Activated naive CD4-positive, alpha-beta T cell (primary cell): ENCODE measurements around the gene EEFSEC.
A peak's percentile ranks its signal among the peaks of the same experiment; 100 is the strongest.

Source experiments
- DNase-seq, 4 experiments: peaks; one replicate each; lab custom pipeline; 2025; lab: John Stamatoyannopoulos, UW

The EEFSEC gene

DNA sequence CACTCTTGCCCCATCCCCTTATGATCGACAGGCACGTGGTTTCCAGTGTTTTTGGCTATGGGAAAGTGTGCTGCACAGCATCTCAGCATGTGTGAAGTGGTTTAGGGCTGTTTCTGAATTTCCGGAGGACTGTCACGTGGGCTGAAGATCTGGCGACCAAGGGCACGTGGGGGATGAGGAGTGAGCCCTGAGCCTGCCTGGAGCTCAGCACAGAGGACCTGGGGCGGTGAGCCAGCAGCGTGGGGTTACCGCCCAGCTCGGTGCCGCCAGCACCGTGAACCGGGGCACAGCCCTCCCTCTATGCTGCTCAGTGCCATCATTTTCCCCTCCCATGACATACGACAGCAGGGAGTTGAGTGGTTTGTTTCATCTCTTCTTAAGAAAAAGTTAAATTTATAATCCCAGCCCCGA, 163.2 kb downstream of the EEFSEC start:
- peak in 2 of 4 experiments; percentile 32 to 68 for DNase-seq

DNA sequence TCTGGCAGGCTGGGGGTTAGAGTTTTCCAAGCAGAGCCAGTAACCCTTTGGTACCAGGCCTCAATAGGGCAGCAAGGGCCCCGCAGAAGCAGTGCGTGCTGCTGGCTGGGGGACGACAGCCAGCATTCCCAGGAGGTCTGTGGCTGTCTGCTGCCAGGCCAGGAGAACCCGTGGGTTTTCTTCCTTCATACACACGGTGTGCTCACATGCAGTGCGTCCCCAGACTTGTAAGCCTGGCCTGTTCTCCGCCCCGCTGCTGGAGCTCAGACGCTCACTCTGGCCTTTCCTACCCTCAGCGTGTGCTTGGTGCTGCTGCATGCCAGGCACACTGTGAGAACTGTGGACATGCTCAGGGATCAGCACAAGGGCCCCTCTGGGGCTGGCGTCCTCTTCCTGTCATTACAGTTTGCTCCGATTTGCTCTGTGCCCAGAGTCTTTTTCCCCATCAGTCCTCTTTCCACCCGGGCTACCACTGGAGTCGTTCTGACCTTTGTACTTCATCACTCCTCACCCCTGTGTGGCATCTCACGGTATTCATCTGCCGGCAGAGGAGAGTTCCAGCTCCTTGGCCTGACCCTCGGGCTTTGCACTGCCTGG, 163.9 kb downstream of the EEFSEC start:
- DNase-seq: no peak

DNA sequence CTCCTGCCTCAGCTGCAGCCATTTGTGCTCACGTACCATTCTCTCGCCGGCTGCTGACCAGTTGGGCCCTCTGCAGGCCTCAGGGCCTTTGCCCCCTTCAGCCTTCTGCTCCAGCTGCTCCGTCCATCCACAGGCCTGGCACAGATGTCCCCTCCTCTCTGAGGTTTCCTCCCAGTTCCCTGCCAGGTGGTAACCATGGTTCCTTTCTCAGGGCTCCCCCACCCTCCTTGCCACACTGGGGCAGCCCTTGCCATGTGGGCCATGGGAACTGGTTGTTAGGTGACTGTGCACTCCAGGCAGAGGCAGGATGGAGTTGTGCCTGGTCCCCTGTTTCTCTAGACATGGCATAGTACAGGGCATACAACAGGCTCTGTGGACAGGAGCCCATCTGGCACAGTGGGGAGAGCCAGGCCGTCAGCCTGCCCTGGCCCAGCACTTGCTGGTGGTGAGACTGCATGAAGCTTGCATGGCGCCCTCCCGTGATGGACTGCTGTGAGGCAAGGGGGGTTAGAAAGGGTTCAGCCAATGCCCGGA, 164.5 kb downstream of the EEFSEC start:
- no peak for DNase-seq

DNA sequence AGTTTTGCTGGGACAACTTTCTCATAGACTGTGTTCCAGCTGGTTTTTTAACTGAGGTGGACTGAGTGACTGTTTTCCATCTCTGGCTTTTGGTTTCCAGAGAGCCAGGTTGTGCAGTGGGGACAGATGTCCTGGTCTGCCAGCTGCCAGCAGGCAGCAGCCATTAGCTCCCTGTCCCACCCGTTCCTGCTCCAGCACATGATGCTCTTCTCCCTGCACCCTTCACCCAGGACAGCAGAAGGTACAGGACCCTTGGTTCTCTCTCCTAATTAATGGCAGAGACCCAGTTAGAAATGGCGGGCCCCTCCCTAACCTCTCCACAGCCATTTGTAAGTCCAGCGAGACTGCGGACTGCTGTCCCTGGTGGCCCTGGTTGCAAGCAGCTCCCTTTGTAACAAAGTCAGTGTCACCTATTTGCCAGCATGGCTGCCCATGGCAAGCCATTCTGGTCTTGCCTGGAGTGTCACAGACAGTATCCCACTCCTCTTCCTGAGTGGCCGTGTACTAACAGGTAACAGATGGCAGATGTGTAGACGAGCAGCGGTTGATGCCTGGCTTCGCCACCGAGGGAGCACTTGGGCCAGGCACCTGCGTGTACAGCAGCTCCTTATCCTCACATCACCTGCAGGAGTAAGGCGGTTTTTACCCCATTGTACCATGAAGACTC, 165.1 kb downstream of the EEFSEC start:
- no peak for DNase-seq

DNA sequence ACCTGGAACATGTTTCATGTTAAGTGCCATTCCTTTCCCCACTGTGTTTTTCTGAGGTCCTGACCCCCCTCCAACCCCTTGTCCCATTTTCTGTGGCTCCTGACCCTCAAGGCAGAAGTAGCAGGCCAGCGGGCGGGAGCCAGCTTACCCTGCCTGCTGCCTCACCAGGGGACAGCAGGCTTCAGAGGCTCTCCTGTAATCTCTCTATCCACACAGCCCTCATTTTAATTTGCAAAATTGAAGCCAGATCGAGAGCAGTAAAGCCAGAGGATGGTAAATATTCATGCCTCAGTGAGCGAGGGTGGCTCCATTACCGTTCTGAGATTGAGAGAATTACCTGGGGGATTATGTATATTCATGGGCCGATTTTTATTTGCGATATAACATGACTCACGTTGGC, 165.8 kb downstream of the EEFSEC start:
- DNase-seq: no peak

DNA sequence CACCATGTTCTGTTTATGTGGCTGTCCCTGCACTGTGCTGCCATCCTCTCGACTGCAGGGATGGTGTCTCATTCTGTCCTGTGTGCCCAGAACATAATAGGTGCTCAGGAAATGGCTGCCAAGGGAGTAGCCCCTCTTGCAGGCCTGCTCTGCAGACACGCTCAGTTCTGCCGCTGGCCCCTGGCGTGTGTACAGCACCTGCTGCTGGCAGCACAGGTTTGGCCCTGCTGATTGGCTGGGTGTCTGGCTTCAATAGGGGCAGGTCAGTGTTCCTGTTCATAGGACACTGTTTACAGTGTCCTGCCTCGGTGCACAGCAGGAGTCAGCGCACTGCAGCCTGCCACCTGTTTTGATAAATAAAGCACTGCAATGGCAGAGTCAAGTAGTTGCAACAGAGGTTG, 166.5 kb downstream of the EEFSEC start:
- no peak for DNase-seq

DNA sequence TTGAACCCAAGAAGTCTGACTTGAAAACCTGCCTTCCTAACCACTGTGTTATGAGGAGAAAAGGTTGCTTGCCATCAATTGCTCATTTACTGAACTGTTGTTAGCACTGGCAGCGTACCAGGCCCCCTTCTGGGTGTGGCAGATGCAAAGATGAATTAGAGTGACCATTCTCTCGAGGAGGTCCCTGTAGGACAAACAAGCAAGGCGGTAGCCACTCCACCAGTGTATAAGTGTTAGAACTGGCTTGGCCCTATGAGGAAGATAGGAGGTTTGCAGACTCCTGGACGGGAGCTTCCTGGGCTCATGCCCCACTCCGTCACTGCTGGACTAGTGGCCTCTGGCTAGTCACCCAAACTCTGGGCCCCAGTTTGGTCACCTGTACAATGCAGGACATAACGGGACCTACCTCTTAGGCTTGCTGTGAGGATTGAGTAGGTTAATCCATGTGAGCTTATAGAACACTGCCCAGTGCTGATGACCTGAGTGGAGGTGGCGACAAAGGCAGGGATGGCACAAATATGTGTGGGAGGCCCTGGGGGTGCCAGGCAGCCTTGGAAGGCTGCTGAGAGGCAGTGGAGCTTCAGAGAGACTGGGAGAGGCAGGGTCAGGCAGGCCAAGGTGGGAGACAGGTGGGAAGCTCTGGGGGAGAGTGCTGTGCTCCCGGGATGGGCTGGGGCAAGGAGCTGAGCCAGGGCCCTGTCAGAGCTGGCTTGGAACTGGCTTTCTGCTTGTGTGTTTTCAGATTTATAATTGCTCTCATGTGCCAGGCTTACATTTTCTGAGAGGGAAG, 167.5 kb downstream of the EEFSEC start:
- no peak for DNase-seq

DNA sequence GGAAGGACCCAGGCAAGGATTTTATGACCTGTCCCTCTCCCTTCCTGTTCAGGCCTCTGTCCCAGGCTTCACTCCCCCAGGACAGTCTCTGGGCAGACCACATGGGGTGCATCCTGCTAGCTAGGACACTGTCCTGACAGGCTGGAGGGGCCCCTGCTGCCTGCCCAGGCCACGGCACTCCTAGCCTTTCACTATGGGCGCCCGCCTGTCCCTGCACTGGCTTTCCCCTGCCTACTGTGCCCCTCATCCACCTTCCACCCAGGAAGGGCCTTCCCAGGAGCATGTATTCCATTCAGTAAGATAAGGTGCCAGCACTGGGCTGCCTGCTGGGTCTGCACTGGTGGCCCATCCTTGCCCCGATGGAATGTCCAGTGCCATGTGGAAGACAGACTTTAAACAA, 168.1 kb downstream of the EEFSEC start:
- DNase-seq: no peak

DNA sequence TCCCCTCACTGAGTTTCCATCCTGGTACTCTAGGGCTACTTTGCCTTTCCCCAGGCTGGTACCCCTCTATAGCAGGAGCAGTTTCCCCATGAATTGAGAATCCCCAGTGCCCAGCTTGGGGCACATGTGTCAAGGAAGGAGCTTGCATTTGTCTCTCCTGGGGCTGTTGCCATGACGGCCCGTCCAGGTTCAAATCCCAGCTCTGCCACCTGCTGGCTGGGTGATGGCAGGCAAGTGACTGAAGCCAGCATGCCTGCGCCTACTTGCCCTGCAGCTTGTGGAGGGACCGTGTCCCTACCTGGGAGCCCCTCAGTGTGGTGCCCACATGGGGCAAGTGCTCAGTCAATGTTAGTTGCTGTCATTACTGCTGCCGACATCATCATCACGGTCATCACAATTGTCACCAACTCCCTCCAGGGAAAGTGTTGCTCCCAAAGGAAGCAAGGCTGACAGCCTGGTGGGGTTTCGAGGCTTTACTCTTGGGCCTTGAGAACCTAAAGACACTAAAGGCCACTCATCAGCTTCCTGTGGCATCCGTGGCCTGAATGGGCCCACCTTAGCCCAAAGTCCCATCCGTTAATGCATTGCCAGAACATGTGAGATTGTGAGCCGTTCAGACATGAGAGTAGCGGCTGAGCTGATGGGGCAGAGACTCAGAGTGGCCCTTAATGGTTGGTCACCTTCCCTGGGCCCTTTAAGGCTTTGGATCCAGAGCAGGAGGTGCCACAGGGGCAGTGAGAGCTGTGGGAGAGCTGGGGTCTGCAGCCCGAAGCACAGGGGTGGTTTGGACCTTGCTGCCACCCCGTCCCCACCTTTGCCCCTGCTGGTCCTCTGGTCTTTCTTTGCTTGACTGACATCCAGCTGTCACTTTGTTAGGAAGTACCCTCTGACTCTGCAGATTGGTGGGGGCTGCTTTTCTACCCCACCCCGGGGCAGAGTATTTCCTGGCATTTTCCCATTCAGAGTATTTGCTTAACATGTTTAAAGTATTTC, 169.0 kb downstream of the EEFSEC start:
- DNase-seq: peak in 3 of 4 experiments; percentile 4 to 64 (median 25)

DNA sequence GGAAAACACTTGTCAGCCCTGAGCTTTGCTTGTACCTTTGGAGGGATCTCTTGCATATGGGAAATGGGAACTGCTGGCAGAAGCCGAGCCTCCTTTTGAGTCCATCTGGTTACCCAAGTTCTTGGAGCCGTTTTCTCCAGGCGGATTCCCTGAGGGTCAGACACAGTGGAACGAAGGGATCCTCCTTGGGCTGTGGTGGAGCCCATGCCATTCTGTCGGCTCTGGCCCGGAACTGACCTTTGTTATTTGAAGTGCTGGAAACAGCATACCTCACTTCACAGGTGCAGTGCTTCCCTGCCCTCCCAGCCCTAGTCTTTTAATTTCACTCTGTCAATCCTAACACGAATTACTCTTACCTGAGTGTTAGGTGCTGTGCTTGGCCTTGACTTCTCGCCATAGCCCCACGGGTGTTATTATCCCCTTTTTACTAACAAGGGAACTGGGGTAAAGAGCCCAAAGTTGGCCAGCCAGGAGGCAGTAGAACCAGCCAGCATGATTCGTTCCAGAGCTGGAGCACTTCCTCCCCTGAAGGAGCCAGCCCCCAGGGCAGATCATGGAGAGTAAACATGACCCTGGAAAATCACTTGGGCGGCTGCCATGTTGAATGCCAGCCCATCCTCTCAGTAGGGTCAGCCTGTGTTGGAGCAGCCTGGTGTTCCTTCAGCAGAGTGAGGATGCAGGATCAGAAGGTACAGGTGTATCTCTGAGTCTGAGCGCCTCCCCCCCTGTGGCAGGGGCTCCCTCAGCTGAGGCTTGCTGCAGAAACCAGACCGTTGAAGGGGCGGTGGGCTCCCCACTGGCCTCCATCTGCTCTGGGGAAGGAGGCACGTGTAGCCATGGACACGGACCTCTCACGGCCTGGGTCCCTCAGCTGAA, 170.2 kb downstream of the EEFSEC start:
- DNase-seq: no peak

DNA sequence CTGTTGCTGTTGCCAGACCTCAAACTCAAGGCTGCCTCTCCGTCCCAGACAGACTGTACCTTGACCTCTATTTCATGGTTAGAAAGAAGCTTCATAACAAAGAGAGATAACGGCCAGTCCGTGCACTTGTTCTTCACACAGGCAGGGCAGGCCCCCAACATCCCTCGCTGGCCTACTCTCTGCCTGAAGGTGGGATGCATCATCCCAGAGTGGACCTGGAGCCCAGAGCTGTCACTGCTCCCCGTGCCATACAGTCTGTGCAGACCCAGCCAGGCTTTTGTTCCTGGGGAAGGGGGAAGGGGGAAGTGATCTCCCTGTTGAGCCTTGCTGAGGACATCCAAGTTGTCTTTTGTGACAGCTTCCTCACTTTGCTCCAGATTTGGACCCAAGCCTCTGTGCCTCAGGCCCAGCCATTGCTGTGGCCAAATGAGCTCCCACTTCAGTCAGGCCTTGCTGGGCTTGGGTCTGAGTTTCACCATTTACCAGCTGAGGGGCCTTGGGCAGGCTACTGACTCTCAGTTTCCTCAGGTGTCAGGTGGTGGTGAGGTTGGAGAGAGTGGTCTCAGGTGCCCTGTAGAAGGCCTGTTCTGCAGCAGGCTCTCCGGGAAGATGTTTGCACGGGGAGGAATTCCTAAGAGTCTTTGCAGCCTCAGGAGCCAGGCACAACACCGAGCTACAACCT, 171.8 kb downstream of the EEFSEC start:
- no peak for DNase-seq

DNA sequence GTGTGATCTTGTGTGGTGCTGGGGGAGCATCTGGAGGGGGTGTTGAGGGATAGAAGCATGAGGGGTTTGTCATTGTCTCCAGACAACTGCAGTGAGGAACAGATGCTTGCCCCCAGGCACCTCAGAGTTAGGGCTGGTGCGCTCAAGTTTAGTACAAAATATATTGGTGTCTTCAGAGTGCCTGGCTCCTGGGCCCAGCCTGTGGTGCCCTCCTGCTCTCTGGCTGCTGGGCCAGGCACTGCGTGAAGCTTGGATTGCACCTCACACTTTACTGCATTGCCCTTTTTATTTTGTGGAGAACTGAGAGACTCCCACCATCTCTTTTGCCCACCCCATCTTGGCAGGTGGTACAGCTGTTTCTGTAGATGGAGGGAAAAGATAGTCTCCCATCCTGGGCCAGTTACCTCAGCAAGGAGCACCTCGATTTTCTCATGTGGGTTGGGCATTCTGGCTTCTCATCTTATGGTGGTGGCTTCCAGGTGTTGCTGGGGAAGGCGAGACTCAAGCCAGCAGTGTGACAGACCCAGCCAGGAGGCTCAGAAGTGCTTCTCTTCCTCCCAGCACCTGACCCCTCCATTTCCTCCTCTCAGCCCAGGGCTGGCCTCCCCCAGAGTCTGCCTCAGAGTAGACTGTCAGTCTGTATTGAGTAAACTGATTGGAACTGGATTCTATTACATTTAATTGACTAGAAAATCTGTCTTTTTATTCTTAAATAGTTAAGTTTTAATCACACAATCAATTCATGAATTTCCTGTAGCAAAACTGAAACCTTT, 173.0 kb downstream of the EEFSEC start:
- DNase-seq: no peak

DNA sequence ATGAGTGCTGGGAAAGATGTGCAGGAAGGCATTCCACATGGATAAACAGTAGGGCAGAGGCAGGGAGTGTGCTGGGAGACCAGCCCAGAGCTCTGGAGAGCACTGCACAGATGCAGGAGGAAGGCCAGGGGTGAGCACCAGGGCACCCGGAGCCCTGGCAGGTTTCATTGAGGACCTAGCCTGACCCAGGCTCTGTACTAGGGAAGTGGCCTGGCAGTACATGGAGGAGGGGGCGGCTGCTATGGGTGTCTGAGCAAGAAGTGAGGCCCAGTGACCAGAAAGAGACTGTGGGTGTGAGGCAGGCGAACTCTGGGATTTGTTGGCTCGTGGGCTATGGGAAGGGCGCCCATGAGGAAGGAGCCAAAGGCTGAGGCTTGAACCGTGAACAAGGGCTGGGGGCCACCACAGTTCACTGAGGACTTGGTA, 174.3 kb downstream of the EEFSEC start:
- no peak for DNase-seq

DNA sequence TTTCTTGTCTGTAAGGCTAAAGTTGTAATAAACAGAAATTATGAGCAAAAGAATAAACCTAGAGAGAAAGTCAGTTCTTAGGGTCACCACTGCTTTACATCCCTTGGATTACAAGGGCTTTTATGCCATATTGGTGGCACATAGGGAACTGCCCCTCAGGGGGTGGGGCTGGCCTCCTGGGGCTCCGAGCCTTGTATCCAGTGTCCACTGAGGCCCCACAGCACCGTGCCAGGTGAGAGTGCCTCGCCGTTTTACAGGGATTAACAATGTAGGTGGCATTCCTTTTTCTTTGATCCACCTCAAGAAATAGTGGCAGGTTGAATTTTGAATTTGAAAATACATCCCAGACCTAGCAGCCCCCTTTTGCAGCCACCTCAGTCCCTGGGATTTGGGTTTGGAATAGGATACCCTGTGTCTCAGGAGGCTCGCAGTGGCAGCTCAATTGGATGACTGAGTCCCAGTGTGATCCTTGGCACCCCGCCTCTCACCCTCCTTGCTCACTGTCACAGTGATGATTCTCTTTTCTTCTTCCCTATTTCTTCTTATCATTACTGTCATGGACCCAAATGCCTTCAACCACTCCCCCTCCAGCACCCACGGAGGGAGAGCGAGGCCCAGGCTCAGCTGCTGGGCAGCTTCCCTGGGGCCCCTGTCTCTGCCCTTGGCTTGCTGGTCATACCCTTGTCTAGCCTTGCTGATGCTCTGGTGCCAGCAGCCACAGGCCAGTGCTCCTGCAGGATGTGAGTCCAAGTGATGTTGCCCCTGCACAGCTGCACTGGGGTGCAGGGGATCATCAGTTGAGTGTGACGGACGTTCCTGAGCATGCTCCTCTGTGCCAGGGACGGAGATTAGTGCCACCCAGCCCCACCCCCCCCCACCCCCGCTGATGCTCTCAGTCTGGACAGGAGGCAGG, 175.5 kb downstream of the EEFSEC start:
- no peak for DNase-seq

DNA sequence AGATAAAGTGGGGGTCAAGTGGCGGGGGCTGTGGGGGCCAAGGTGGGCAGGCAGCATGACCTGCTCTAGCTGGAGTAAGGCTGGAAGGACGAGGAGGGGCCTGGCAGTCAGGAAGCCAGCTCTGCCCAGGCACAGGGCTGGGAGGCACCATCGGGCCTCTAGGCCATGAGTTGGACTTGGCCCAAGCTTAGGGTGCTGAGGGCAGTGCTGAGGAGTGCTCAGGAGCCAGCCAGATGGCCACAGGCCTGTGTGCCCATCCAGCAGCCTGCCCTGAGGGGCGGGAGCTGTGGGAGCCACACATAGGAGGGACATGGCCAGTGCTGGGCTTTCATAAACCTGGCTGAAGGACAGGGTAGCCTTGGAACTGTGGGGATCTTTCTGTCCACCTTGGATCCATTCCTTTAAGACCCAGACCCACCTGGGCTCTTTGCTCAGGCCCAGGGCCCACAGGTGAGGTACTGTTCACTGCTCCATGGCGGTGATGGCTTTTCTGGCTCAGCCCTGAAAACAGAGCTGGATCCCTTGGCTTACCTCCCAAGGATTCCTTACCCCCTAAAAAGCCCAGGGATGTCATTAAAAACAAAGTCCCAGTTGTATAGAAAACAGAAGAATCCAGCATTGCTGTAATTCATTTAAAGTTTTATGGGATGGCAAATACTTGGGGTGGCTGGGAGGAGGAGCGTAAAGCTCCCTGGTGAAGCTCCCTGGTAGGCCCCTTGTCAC, 176.4 kb downstream of the EEFSEC start:
- no peak for DNase-seq

DNA sequence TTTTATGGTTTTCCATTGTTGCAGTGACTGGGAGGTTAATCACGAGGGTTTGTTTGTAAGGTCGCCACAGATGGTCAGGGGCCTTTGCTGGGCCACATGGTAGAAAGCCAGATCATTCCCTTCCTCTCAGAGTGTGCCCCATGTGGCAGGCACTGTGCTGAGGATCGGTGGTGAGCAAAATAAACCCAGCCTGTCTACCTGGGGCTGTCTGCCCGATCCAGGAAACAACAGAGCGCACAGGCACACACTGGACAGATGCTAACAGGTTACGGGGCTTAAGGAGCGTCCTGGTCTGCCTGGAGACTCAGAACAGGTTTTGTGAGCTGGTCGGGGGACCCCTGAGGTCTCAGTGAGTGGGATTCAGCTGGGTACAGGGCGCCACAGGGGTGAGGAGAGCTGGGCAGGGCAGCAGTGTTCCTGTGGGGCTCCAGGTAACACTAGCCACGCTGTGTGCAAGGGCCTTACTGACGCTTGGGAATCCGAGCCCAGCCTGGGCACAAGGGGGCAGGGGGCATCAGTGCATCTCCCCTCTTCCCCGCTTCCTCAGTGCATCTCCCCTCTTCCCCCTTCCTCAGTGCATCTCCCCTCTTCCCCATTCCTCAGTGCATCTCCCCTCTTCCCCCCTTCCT, 177.0 kb downstream of the EEFSEC start:
- no peak for DNase-seq

DNA sequence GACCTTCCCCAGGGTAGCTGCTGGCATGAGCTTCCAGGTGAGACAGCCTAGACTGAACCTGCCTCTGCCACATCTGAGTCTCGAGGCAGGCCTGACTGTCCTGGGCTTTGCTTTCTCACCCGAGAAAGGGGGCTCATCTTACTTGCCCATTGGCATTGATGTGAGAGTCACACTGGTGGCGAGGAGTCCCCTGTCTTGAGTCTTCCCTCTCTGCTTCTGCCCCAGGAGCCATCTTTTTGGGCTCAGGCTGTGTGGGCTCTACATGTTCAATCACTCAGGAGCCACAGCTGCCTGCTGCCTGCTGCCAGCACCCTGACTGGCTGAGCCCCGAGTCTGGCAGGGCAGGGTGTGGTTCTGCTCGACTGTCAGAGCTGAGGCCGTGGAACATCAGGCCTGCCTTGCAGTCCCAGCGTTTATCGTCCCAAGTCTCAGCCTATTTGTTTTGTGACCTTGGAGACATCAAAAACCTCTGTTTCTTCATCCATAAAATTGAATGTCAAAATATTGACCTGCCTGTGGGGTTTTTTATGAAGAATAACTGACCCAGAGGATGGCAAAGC, 180.9 kb downstream of the EEFSEC start:
- DNase-seq: no peak
